Inflammatory macrophage treated with lipopolysaccharide for 1 hour (primary cell): ENCODE measurements around the gene NFATC4.
A peak's percentile ranks its signal among the peaks of the same experiment; 100 is the strongest.

Experiments used
- DNase-seq, 2 donors: peaks; one replicate each; pipeline ENCODE4 v3.0.0-alpha.2; 2020 to 2022

The NFATC4 gene

DNA sequence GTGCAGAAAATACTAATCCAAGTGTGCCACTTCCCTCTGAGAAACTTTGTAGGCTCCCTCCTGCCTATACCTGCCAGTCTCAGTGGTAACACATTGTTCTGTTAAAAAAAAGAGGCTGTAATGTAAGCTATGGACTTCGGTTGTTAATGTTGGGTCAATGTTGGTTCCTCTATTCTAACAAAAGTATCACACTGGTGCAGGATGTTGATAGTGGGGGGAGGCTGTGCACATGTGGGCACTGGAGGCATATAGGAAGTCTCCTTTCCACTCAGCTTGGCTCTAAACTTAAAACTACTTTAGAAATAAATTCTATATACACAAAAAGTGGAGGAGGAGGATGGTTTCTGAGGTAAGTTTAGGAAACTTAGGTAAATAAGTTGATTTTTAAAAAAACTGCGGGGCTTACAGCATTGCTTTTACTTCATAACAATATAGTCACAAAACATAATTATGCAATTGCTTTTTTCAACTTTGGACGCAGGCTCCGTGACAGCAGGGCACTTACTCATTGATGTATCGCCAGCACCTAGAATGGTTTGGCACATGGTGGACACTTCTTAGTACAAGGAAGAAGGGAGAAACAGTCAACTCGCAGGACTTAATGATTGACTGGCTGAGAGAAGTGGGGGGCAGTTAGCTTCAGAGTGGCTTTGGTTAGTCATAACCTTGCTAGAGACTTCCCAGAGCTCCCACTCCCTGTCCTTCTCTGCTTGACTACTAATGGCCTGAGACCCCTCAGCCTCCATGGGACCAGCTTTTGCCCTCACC, 22.9 kb downstream of the NFATC4 start:
- no peak for DNase-seq

GRCh38 chr14:24392325-24393091, 24.5 kb downstream of the NFATC4 start:
- no peak for DNase-seq

GRCh38 chr14:24394275-24394674, 26.3 kb downstream of the NFATC4 start:
- no peak for DNase-seq

DNA sequence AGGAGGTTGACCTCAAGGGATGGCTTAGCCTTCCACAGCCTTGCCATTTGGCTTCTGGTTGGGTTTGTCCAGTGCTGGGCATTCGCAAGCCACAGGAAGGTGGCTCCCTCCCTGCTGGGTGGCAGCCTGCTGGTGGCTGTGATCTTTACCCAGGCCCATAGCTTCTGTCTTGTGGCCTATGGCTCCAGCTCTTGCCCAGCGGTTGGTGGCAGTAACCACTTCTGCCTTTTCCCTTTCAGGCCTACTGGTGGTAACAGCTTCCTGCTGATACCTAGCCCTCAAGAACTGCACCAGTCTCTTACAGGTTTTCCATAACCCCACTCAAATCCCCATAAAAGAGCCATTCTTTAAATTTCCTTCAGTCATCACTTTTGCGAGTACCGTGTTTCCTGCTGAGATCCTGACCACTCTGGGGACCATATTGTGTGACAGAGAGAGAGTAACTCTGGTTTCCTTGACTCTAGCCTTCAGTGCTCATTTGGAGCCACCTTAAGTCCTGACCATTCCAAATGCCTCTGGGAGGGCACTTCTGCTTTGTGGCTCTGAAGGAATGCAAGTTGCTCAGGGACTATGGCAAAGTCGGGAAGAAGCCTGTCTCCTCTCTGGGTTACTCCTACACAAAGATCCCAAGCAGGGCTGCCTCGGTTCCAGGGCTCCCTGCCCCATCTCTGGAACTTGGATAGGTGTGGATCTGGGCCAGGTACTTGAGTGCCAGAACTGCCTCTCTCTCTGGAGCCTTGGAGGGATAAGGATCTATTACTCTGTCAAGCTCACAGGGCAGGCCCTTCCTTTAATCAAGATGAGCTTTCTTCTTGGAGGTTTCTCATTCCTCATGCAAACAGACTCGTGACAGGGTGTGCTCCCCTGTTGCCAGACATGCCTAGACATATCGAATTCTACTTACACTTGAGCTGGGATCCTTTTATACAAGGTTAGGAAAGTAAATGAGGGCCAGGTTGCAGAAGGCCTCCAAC, 27.9 kb downstream of the NFATC4 start:
- peak in 1 of 2 donors; percentile 16 for DNase-seq

DNA sequence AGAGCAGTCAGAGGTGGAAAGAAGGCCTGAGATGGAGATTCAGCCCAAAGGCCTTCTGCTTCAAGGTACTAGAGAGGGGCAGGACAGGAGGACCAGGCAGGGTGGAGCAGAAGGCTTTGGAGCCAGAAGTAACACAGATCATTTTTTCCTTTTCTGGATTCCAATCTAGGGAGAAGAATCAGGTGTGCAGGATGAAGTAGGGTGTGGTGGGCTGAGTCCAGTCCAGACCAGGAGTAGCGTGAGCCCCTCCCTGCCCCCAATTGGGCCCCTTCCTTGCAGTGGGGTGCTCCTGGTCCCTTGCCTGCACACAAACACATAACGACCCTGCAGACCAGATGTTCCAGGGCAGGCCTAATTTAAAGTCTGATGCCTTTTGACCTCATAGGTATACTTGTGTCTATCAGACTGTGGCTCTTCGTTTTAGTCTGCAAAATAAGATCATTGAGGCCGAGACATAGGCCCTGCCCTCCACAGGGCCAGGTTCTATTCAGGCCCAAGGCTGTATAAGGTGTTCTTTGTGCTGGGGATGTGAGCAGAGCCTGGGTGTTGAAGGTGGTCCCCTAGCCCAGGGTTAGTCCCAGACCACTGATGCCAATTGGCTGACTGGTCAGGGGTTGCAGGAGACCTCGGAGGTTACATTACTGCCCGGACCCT, 29.8 kb downstream of the NFATC4 start:
- no peak for DNase-seq

DNA sequence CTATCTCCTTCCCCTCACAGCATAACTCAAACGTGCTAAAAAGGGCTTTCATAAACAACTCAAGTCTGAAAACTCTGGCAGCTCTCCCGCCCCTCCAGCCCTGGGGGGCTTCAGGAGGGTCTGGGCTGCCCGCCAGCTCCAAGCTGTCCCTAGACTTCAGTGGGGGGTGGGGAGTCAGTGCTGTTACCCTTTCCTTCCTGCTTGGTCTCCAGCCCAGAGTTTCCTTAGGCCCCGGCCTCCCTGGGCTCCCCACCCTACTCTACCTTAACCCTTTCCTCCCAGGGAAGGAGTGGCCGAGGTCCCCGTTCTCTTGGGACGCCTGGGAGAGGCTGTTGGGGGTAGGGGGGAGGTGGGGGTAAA, 30.3 kb downstream of the NFATC4 start:
- no peak for DNase-seq

GRCh38 chr14:24398653-24399446, 30.9 kb downstream of the NFATC4 start, which contains the start of gene NYNRIN:
NYNRIN (plus strand) TSS chr14:24399003; CDS start chr14:24399247, 244 bp downstream.
- DNase-seq: no peak

DNA sequence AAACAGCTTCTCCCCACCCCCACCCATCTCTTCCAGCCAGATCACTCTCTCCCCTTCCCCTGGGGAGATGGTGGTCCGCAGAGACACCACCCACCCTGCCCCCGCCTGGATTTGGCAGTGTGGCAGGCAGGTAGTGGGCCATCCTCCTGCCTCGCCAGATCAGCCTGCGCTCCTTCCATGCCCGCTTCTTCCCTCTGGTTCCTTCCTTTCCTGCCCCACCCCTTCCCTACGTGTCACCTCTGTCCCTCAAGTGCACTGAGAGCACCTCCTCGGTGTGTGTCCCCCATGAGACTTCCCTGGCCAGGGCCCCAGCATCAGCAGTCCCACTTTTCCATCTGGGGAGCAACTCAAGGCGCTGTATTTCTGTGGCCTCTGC, 31.5 kb downstream of the NFATC4 start:
- no peak for DNase-seq

DNA sequence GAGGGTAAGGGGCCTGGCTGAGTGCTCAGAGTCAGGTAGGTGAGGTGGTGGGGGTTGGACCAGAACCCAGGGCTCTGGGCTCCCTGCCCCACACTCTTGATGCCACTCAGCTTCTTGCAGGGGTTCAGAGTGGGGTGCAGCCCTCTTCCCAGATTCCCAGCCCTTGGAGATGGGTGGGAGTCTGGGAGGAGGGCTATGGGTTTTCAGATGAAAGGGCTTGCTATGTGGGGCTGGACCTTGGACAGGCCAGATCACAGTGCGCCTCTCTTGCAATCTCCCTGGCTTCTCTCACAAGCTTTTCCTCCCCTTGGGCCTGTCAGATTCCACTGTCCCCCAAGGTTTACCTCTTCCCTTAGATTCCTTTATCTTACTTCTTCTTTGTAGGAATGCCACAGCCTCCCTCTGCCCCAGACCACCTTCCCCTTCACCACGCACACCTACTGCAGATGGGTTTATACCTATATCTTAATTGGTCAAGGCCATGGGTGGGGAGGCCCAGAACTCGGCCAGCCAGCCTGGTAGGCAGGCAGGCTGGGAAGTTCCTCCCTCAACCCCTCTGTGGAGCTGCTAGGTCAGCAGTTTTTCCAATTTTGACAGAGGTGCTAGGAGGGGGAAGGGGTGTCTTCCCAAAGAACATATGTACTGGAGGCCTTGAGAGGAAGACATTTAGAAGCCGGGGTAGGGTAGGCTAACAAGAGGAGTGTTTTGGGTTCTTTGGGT, 32.2 kb downstream of the NFATC4 start:
- DNase-seq: no peak

- DNase-seq: no peak
These were observed 34.1 kb downstream of the NFATC4 start for GRCh38 chr14:24401810-24402702.

DNA sequence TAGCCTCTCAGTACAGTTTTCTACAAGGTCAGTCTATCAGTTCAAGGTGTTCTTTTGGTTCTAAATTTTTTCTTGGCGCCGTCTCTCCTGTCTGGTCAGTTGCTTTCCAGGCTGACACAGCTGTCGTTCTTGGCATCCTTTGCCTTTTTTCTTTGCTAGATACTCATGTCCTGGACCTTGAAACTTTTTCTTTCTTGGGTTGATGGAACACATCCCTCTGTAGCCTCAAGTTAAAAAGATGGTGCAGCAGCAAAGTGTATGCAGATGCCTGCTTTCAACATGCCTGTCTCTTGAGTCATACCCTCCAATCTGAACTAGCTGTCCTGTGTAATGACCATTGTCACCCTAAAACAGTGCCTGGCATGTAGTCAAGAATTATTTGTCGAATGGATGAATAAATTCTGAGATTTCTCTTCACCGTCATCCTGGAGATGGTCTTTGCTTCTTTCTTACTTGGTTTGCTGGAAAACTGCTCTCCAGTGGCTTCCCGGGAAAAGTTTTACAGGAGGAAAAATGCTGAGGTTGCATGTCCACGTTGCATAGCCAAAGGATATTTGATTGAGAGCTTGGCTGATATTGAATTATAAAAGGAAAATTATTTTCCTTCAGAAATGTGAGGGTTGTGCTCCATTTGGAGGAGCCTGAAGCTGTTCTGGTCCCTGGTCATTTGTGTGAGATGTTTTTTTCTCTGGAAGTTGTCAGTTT, 35.5 kb downstream of the NFATC4 start:
- no peak for DNase-seq

DNA sequence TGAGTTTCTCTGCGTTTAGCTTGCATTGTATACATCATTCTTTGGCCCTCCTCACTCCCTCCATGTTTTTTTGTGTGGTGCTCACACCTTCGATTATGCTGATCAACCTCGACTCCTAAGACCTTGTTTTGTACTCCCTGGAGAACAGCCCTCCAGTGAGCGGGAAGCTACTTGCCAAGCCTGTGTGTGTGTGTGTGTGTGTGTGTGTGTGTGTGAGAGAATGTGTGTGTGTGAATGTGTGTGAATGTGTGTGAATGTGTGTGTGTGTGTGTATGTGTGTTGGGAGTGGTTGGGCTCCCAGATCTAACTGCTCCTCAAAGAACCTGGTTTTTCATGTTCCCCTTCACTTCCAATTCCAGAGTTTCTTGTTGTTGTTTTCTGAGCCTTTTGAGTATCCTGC, 36.8 kb downstream of the NFATC4 start:
- no peak for DNase-seq

DNA sequence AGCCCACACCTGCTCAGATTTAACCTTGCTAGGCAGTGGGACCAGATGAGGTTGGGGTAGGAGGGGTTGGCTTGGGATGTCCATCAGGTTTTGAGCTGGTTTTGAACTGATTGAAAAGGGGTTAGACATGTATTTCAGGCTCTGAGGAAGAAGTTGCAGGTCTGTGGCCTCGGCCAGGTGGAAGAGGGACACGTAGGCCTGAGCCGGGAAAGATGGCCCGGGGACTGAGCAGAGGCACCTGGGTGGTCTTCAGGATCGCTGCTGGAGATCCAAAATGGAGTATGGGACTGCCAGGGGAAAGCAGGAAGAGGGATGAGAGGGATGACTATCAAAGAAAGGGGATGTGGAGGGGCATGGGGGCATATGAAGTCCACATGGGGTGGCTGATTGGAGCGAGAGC, 38.4 kb downstream of the NFATC4 start:
- no peak for DNase-seq

DNA sequence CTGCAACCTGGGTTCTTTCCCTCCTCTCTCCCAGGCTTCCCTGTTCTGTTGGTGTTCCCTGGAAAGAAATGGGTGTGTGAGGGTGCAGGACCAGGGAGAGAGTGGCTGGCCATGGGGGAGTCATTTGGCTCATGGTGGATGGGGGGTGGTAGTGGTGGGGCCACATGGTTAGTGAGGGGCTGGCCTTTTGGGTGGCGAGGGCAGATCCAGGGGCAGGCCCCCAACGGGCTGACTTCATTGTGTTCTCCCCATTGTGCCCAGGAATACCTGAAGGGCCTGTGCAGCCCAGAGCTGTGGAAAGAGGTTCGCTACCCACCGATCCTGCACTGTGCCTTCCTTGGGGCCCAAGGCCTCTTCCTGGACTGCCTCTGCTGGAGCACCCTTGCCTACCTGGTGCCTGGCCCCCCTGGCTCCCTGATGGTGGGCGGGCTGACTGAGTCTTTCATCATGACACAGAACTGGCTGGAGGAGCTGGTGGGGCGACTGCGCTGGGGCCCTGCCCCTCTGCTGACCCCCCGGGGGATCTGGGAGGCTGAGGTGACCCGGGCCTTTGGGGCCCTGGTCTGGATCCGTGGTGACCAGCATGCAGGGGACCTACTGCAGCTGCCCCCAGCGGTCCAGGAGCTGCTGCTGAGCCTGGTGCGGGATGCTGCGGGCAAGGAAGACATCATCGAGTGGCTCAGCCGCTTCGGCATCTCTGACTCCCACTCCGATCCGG, 39.8 kb downstream of the NFATC4 start:
- DNase-seq: no peak

- no peak for DNase-seq
These were observed 40.8 kb downstream of the NFATC4 start for GRCh38 chr14:24408764-24409163.

- DNase-seq: no peak
These were observed 41.2 kb downstream of the NFATC4 start for GRCh38 chr14:24409192-24409591.

DNA sequence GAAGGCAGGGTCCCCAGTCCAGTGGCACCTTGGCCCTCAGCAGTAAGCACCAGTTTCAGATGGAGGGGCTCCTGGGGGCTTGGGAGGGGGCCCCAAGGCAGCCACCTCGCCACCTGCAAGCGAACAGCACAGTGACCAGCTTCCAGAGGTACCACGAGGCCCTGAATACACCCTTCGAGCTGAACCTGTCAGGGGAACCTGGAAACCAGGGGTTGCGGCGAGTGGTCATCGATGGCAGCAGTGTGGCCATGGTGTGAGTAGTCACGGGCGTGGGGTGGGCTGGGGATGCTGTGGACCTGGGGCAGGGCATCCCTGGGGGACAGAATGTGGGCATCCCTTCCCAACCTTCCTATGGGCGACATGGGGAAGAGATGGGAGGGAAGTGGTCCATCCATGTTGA, 42.0 kb downstream of the NFATC4 start:
- DNase-seq: no peak
